ENCODE measurements around the gene SCIN. TPM values are rescaled to one million over a fixed set of nuclear protein-coding genes. Genes with fewer than 3 reads are reported as not detected.
A peak's percentile ranks its signal among the peaks of the same experiment; 100 is the strongest.
"Not testable (repeated sequence)": the region's sequence is repeated elsewhere in the genome, so short reads cannot be mapped to it uniquely, and the experiment has no call there.

The SCIN gene
- total and polyA plus RNA-seq, 7 donors, result 0.08 to 0.17 (median 0.13) TPM; not detected in 3

- WGBS, 3 donors, result 0% methylated on average over 54 to 73 of the region's 73 CpGs
These were observed 116.6 kb downstream of the SCIN start, which contains the start of gene ARL4A for GRCh38 chr7:12686891-12687717. Gene ARL4A (plus strand): TSS chr7:12687633. CDS start chr7:12688255, 622 bp downstream.

GRCh38 chr7:12687718-12688171 lies 117.2 kb downstream of the SCIN start:
- ATAC-seq (peak in 1 of 4 donors; percentile 1), DNase-seq (no peak)
- Histone ChIP-seq H3K9me3 (no peaks in the 10 kb centered on the region), H3K4me3 (peak overlapping the region; percentile 97), H3K27ac (peak overlapping the region; percentile 83), H3K36me3 (ENCODE audit: insufficient read depth in 1 of 2, low read depth in 1 of 2) (no peaks in the 10 kb centered on the region), H3K4me1 (peaks cover 6% of the 10 kb centered on the region), H3K27me3 (ENCODE audit: insufficient read depth in 3 of 3, low read length in 2 of 3) (no peaks in the 10 kb centered on the region)
- 14 to 17% (median 17%) methylated on average over 12 of the region's 12 CpGs for WGBS, 3 donors
- intact Hi-C loops (cut with DNase I), result loop anchor here (5.0 to 10.0 kb wide), 3 partner anchors 45 to 577 kb away; no protein-coding TSS in a partner anchor
- no peak for TF ChIP-seq CTCF (IDR thresholded peaks at IDR 0.05)

More at GRCh38 chr7:12686891-12687717, 116.6 kb downstream of the SCIN start, which contains the start of gene ARL4A:
- peak; percentile 98 for DNase-seq
- Histone ChIP-seq H3K36me3 (ENCODE audit: insufficient read depth in 1 of 2, low read depth in 1 of 2) (no peaks in the 10 kb centered on the region), H3K27me3 (ENCODE audit: insufficient read depth in 3 of 3, low read length in 2 of 3) (no peaks in the 10 kb centered on the region), H3K9me3 (no peaks in the 10 kb centered on the region), H3K27ac (peak within 1 kb of the TSS; percentile 83), H3K4me1 (peaks cover 6% of the 10 kb centered on the region), H3K4me3 (peak within 1 kb of the TSS; percentile 97)
- intact Hi-C loops (cut with DNase I), result loop anchor here (5.0 to 10.0 kb wide), 3 partner anchors 45 to 578 kb away; no protein-coding TSS in a partner anchor
- ATAC-seq, result peak; percentile 96
- TF ChIP-seq CTCF (IDR thresholded peaks at IDR 0.05), result peak; percentile 11

GRCh38 chr7:12688485-12689170 lies 118.1 kb downstream of the SCIN start:
- H3K4me3 ChIP-seq, result peak overlapping the region; percentile 33
- H3K36me3 ChIP-seq (ENCODE audit: insufficient read depth in 1 of 2, low read depth in 1 of 2); H3K9me3 ChIP-seq; H3K27ac ChIP-seq; H3K4me1 ChIP-seq; H3K27me3 ChIP-seq (ENCODE audit: insufficient read depth in 3 of 3, low read length in 2 of 3); DNase-seq; ATAC-seq: not testable (repeated sequence)
- intact Hi-C loops (cut with DNase I), result loop anchor here (5.0 to 10.0 kb wide), 3 partner anchors 44 to 576 kb away; no protein-coding TSS in a partner anchor
- 76 to 88% (median 85%) methylated on average over 2 to 3 of the region's 3 CpGs for WGBS, 3 donors

- Histone ChIP-seq H3K9me3 (no peaks in the 10 kb centered on the region), H3K27ac (no peak overlapping the region), H3K27me3 (ENCODE audit: insufficient read depth in 3 of 3, low read length in 2 of 3) (no peaks in the 10 kb centered on the region), H3K36me3 (ENCODE audit: insufficient read depth in 1 of 2, low read depth in 1 of 2) (no peaks in the 10 kb centered on the region), H3K4me3 (peak overlapping the region; percentile 26), H3K4me1 (peaks cover 6% of the 10 kb centered on the region)
- intact Hi-C loops (cut with DNase I), result loop anchor here (5.0 to 10.0 kb wide), 3 partner anchors 43 to 575 kb away; no protein-coding TSS in a partner anchor
- DNase-seq (no peak), ATAC-seq (no peak)
- WGBS, 3 donors, result 78 to 81% (median 79%) methylated on average over 2 of the region's 2 CpGs
- TF ChIP-seq CTCF (IDR thresholded peaks at IDR 0.05), result no peak
These were observed 118.9 kb downstream of the SCIN start for GRCh38 chr7:12689451-12689850.
